Aorta (tissue), 5 donors: Measurements from ENCODE around the gene NUDT21. TPM values are rescaled to one million over a fixed set of nuclear protein-coding genes. Genes with fewer than 3 reads are reported as not detected.
"Not testable (repeated sequence)": the region's sequence is repeated elsewhere in the genome, so short reads cannot be mapped to it uniquely, and the experiment has no call there.

ENCODE experiments used
- ATAC-seq: fragments of 200-7000 bp; cut with Tn5 transposase; one replicate; pipeline ENCODE4 v1.9.1; 2022; ENCODE audit warnings: moderate library complexity; ENCODE audit not compliant: low FRiP score
- DNase-seq, 2 donors: peaks; one replicate each; pipeline ENCODE4 v3.0.0-alpha.2; 2020
- H3K27ac ChIP-seq, 2 donors: one replicate each; pipeline ENCODE4 v1.5.1; 2013; ENCODE audit warnings: low read length in 2 of 2, mild to moderate bottlenecking in 2 of 2, moderate library complexity in 2 of 2, control low read depth in 1 of 2, inconsistent platforms in 1 of 2, low read depth in 1 of 2
- H3K27me3 ChIP-seq, 2 donors: one replicate each; pipeline ENCODE4 v1.6.1; 2013; ENCODE audit warnings: control low read depth in 1 of 2, low read length in 1 of 2, mild to moderate bottlenecking in 1 of 2, moderate library complexity in 1 of 2; ENCODE audit not compliant: insufficient read depth in 2 of 2, control insufficient read depth in 1 of 2
- H3K36me3 ChIP-seq, 2 donors: one replicate each; pipeline ENCODE4 v1.6.1; 2013; ENCODE audit warnings: control low read depth in 1 of 2, low read length in 1 of 2, mild to moderate bottlenecking in 1 of 2; ENCODE audit not compliant: insufficient read depth in 2 of 2, control insufficient read depth in 1 of 2
- H3K4me1 ChIP-seq, 2 donors: one replicate each; pipeline ENCODE4 v1.6.1; 2013; ENCODE audit warnings: low read length in 2 of 2, control low read depth in 1 of 2, mild to moderate bottlenecking in 1 of 2, moderate library complexity in 1 of 2; ENCODE audit not compliant: insufficient read depth in 2 of 2, control insufficient read depth in 1 of 2
- H3K4me3 ChIP-seq, 2 donors: one replicate each; pipeline ENCODE4 v1.5.1; 2013; ENCODE audit warnings: low read length in 2 of 2, control low read depth in 1 of 2, mild to moderate bottlenecking in 1 of 2
- H3K9me3 ChIP-seq: one replicate; pipeline ENCODE4 v1.6.1; 2013; ENCODE audit warnings: mild to moderate bottlenecking, low read length; ENCODE audit not compliant: control insufficient read depth
- WGBS, 2 donors: extraction: QIAGEN DNeasy Blood & Tissue Kit; methylation state at CpG; one replicate each; pipeline ENCODE4 v1.1.7; 2013; 5-methylcytosine and 5-hydroxymethylcytosine counted together
- intact Hi-C, 2 donors: fragments of 100-400 bp; cut with DNase I; formaldehyde crosslinking; loops; one replicate each; pipeline versions ENCODE4 v1.14.2 to v1.15.0; 2022
- polyA plus RNA-seq, 2 donors: library from polyadenylated mRNA; stranded (reverse); fragments of 200-250 nt; gene quantifications; one replicate each; pipeline ENCODE4 v1.2.3, GENCODE V29; 2013
- total RNA-seq, 2 donors: library from RNA; stranded (reverse); fragmentation: NEBNext Ultra II Directional; extraction: Animal tissue kit (Norgen Biotek cat#: 25700); gene quantifications; one replicate each; pipeline ENCODE4 v1.2.1, GENCODE V29; 2021
- donor health status: healthy with polysubstance abuse.
- donor health status: Bipolar disorder and iron deficiency.
- donor health status: DM: no; HTN: no; CAD: no.
- donor health status: DM: no; HTN: no; CAD: no.
- donor health status: DM: yes; HTN: yes; CAD: no.

Gene NUDT21
- total and polyA plus RNA-seq, 4 donors, result 21.0 to 79.3 (median 52.2) TPM

- H3K9me3 ChIP-seq, result no peaks in the 10 kb centered on the region
- intact Hi-C loops, result no loop called here
- H3K27ac ChIP-seq, result no peak overlapping the region
- H3K36me3 ChIP-seq, result peaks cover 11 to 14% of the 10 kb centered on the region in 2 donors
- no peaks in the 10 kb centered on the region for H3K4me1 ChIP-seq
- WGBS, 2 donors, result 90% methylated on average over 3 of the region's 3 CpGs
- no peaks in the 10 kb centered on the region for H3K27me3 ChIP-seq
- DNase-seq, result no peak
- no peak overlapping the region for H3K4me3 ChIP-seq
- no peak for ATAC-seq
Measured at GRCh38 chr16:56387396-56387795, 63.7 kb downstream of the NUDT21 start.

GRCh38 chr16:56384074-56384721 is 66.9 kb downstream of the NUDT21 start:
- 84 to 90% methylated on average over 4 of the region's 4 CpGs for WGBS, 2 donors
- ATAC-seq (no peak), DNase-seq (no peak)
- H3K36me3 ChIP-seq, result peaks cover 9 to 10% of the 10 kb centered on the region in 2 donors
- H3K27me3 ChIP-seq, result no peaks in the 10 kb centered on the region
- H3K27ac ChIP-seq, result no peak overlapping the region
- H3K4me1 ChIP-seq, result no peaks in the 10 kb centered on the region
- peaks cover 4% of the 10 kb centered on the region for H3K9me3 ChIP-seq
- intact Hi-C loops, result no loop called here
- H3K4me3 ChIP-seq, result no peak overlapping the region

- Histone ChIP-seq H3K27ac (no peak overlapping the region), H3K36me3 (peaks cover 3 to 8% of the 10 kb centered on the region in 2 donors), H3K4me1 (no peaks in the 10 kb centered on the region), H3K9me3 (peaks cover 4% of the 10 kb centered on the region), H3K27me3 (no peaks in the 10 kb centered on the region), H3K4me3 (no peak overlapping the region)
- DNase-seq (no peak), ATAC-seq (no peak)
- 53 to 58% methylated on average over 5 of the region's 5 CpGs for WGBS, 2 donors
- intact Hi-C loops, result no loop called here
Measured at GRCh38 chr16:56382901-56383355, 68.2 kb downstream of the NUDT21 start.

GRCh38 chr16:56382459-56382858 is 68.7 kb downstream of the NUDT21 start:
- ATAC-seq, result no peak
- Histone ChIP-seq H3K4me1 (no peaks in the 10 kb centered on the region), H3K4me3 (no peak overlapping the region), H3K27me3 (no peaks in the 10 kb centered on the region), H3K9me3 (peaks cover 4% of the 10 kb centered on the region), H3K27ac (no peak overlapping the region), H3K36me3 (peaks cover 3 to 8% of the 10 kb centered on the region in 2 donors)
- 94 to 95% methylated on average over 4 of the region's 4 CpGs for WGBS, 2 donors
- intact Hi-C loops, result no loop called here
- DNase-seq, result no peak

GRCh38 chr16:56380778-56381485 is 70.2 kb downstream of the NUDT21 start:
- H3K36me3 ChIP-seq, ATAC-seq, H3K4me1 ChIP-seq, DNase-seq, H3K4me3 ChIP-seq, H3K27me3 ChIP-seq, H3K27ac ChIP-seq, H3K9me3 ChIP-seq, intact Hi-C loops: not testable (repeated sequence)
- WGBS, 2 donors, result 96 to 97% methylated on average over 3 of the region's 3 CpGs

Other genes with a start within 250 kb of the NUDT21 start
- gene AMFR, start 25.8 kb downstream of the NUDT21 start, total RNA-seq, result 100 to 1,000 TPM; 112 to 124 TPM
- 10 to 100 TPM; 34.6 to 66.1 TPM for gene AMFR, start 25.8 kb downstream of the NUDT21 start, polyA plus RNA-seq
- gene OGFOD1, start 222 bp upstream of the NUDT21 start, total RNA-seq, result 10 to 100 TPM; 30.7 to 33.5 TPM
- gene OGFOD1, start 222 bp upstream of the NUDT21 start, polyA plus RNA-seq, result 10 to 100 TPM; 18.5 to 21.0 TPM
- 10 to 100 TPM; 40.3 to 41.0 TPM for gene BBS2, start 68.7 kb upstream of the NUDT21 start, total RNA-seq
- 100 to 1,000 TPM in 1 of 2 donors, 10 to 100 TPM in 1; 32.3 to 125 TPM for gene BBS2, start 68.7 kb upstream of the NUDT21 start, polyA plus RNA-seq
- gene MT4, start 113.7 kb upstream of the NUDT21 start, total RNA-seq, result not detected
- gene MT4, start 113.7 kb upstream of the NUDT21 start, polyA plus RNA-seq, result not detected
- 1 to 10 TPM in 1 of 2 donors, not detected in 1; 1.6 TPM for gene MT3, start 138.2 kb upstream of the NUDT21 start, total RNA-seq
- not detected for gene MT3, start 138.2 kb upstream of the NUDT21 start, polyA plus RNA-seq
- gene MT2A, start 157.3 kb upstream of the NUDT21 start, total RNA-seq, result 1,000 to 10,000 TPM in 1 of 2 donors, 100 to 1,000 TPM in 1; 146 to 1,375 TPM
- 1,000 to 10,000 TPM in 1 of 2 donors, 100 to 1,000 TPM in 1; 320 to 1,681 TPM for gene MT2A, start 157.3 kb upstream of the NUDT21 start, polyA plus RNA-seq
- 100 to 1,000 TPM in 1 of 2 donors, 10 to 100 TPM in 1; 47.8 to 355 TPM for gene MT1E, start 174.4 kb upstream of the NUDT21 start, total RNA-seq
- 100 to 1,000 TPM; 185 to 606 TPM for gene MT1E, start 174.4 kb upstream of the NUDT21 start, polyA plus RNA-seq
- gene MT1M, start 181.3 kb upstream of the NUDT21 start, total RNA-seq, result 100 to 1,000 TPM in 1 of 2 donors, 10 to 100 TPM in 1; 11.8 to 129 TPM
- gene MT1M, start 181.3 kb upstream of the NUDT21 start, polyA plus RNA-seq, result 10 to 100 TPM; 40.1 to 72.2 TPM
- 10 to 100 TPM in 1 of 2 donors, 1 to 10 TPM in 1; 4.6 to 82.2 TPM for gene MT1A, start 187.3 kb upstream of the NUDT21 start, total RNA-seq
- 10 to 100 TPM in 1 of 2 donors, 1 to 10 TPM in 1; 7.0 to 16.2 TPM for gene MT1A, start 187.3 kb upstream of the NUDT21 start, polyA plus RNA-seq
- gene MT1B, start 200.6 kb upstream of the NUDT21 start, total RNA-seq, result not detected
- not detected for gene MT1B, start 200.6 kb upstream of the NUDT21 start, polyA plus RNA-seq
- gene MT1F, start 206.6 kb upstream of the NUDT21 start, total RNA-seq, result 10 to 100 TPM; 14.4 to 19.1 TPM
- 10 to 100 TPM in 1 of 2 donors, 1 to 10 TPM in 1; 9.0 to 81.1 TPM for gene MT1F, start 206.6 kb upstream of the NUDT21 start, polyA plus RNA-seq
- gene MT1G, start 216.7 kb upstream of the NUDT21 start, total RNA-seq, result 10 to 100 TPM in 1 of 2 donors, 1 to 10 TPM in 1; 5.3 to 49.1 TPM
- 100 to 1,000 TPM in 1 of 2 donors, 10 to 100 TPM in 1; 13.9 to 118 TPM for gene MT1G, start 216.7 kb upstream of the NUDT21 start, polyA plus RNA-seq
- gene MT1H, start 218.5 kb upstream of the NUDT21 start, total RNA-seq, result 1 to 10 TPM in 1 of 2 donors, not detected in 1; 1.6 TPM
- gene MT1H, start 218.5 kb upstream of the NUDT21 start, polyA plus RNA-seq, result 10 to 100 TPM in 1 of 2 donors, 1 to 10 TPM in 1; 3.0 to 12.6 TPM
- 100 to 1,000 TPM in 1 of 2 donors, 10 to 100 TPM in 1; 62.0 to 559 TPM for gene MT1X, start 231.1 kb upstream of the NUDT21 start, total RNA-seq
- gene MT1X, start 231.1 kb upstream of the NUDT21 start, polyA plus RNA-seq, result 1,000 to 10,000 TPM in 1 of 2 donors, 100 to 1,000 TPM in 1; 277 to 1,132 TPM